Activated CD4-positive, alpha-beta memory T cell treated with anti-CD3 and anti-CD28 coated beads for 36 hours (primary cell): ENCODE results near the gene BOLA3. TPM values are rescaled to one million over a fixed set of nuclear protein-coding genes. Genes with fewer than 3 reads are reported as not detected.
"Not testable (repeated sequence)": the region's sequence is repeated elsewhere in the genome, so short reads cannot be mapped to it uniquely, and the experiment has no call there.

Experiments
- CTCF ChIA-PET: fragments of 350-600 bp; sonication (Branson Sonifier 250); formaldehyde crosslinking; loops from one replicate; lab custom pipeline; 2021; ENCODE audit warnings: antibody characterized with exemption, inconsistent platforms; lab: Charles Lee
- POLR2A ChIA-PET: fragments of 350-600 bp; sonication (Branson Sonifier 250); formaldehyde crosslinking; loops from one replicate; lab custom pipeline; 2021; ENCODE audit warnings: antibody characterized with exemption; lab: Charles Lee
- DNase-seq: peaks from one replicate; pipeline ENCODE4 v3.0.0-alpha.2; 2020
- H3K27ac Mint-ChIP-seq: one replicate; pipeline ENCODE4 v1.8.0; 2021; ENCODE audit warnings: mixed read lengths
- H3K27me3 Mint-ChIP-seq: one replicate; pipeline ENCODE4 v1.8.0; 2021; ENCODE audit warnings: mixed read lengths
- H3K36me3 Mint-ChIP-seq: one replicate; pipeline ENCODE4 v1.8.0; 2021; ENCODE audit warnings: mixed read lengths
- H3K4me1 Mint-ChIP-seq: one replicate; pipeline ENCODE4 v1.8.0; 2021; ENCODE audit warnings: low read depth, mixed read lengths
- H3K4me3 Mint-ChIP-seq: one replicate; pipeline ENCODE4 v1.8.0; 2021; ENCODE audit warnings: mild to moderate bottlenecking, mixed read lengths
- H3K9me3 Mint-ChIP-seq: one replicate; pipeline ENCODE4 v1.8.0; 2021; ENCODE audit warnings: mixed read lengths
- intact Hi-C: fragments of 100-400 bp; cut with micrococcal nuclease; formaldehyde crosslinking; loops from one replicate; pipeline ENCODE4 v1.15.1; 2023
- total RNA-seq, 2 experiments: library from RNA; stranded (reverse); gene quantifications; one replicate each; pipeline ENCODE4 v1.2.3, GENCODE V29; 2021

The BOLA3 gene
- total RNA-seq, 2 experiments from 2014 or later: 97.2 to 99.8 TPM

- peaks cover 25% of the 10 kb centered on the region for H3K9me3 Mint-ChIP-seq
- H3K27me3 Mint-ChIP-seq, POLR2A ChIA-PET, H3K36me3 Mint-ChIP-seq, H3K27ac Mint-ChIP-seq, H3K4me3 Mint-ChIP-seq, DNase-seq, H3K4me1 Mint-ChIP-seq: not testable (repeated sequence)
- CTCF ChIA-PET: interaction anchor here (0.8 to 2.8 kb wide), 5 partner anchors 26 to 385 kb away, joined by 3 to 22 read pairs (median 8); partner anchors contain the start of genes BOLA3 and TPRKB
- intact Hi-C loops: loop anchor here (5.0 kb wide), 1 partner anchor 190 kb away; no protein-coding TSS in a partner anchor
Measured at GRCh38 chr2:74121846-74122245, 25.9 kb downstream of the BOLA3 start.

- ChIA-PET POLR2A (interaction anchor here (0.6 to 1.5 kb wide), 7 partner anchors 22 to 383 kb away, joined by 3 to 9 read pairs (median 4); partner anchors contain the start of genes MOB1A, MTHFD2 and TPRKB), CTCF (interaction anchor here (0.6 to 2.8 kb wide), 21 partner anchors 10 to 383 kb away, joined by 3 to 22 read pairs (median 4); partner anchors contain the start of genes BOLA3, MOB1A, STAMBP and TPRKB)
- peak overlapping the region; percentile 88 for H3K27ac Mint-ChIP-seq
- H3K27me3 Mint-ChIP-seq: no peaks in the 10 kb centered on the region
- peaks cover 9% of the 10 kb centered on the region for H3K36me3 Mint-ChIP-seq
- H3K9me3 Mint-ChIP-seq: peaks cover 25% of the 10 kb centered on the region
- peaks cover 8% of the 10 kb centered on the region for H3K4me1 Mint-ChIP-seq
- peak; percentile 91 for DNase-seq
- intact Hi-C loops: loop anchor here (1.0 to 5.0 kb wide), 3 partner anchors 27 to 188 kb away; partner anchors contain the start of genes BOLA3 and MTHFD2
- peak overlapping the region; percentile 84 for H3K4me3 Mint-ChIP-seq
Measured at GRCh38 chr2:74119912-74120825, 27.5 kb downstream of the BOLA3 start.

GRCh38 chr2:74119339-74119738, 28.4 kb downstream of the BOLA3 start:
- intact Hi-C loops: no loop called here
- Mint-ChIP-seq H3K27ac (no peak overlapping the region), H3K36me3 (peaks cover 9% of the 10 kb centered on the region), H3K4me1 (peaks cover 8% of the 10 kb centered on the region), H3K27me3 (no peaks in the 10 kb centered on the region), H3K4me3 (no peak overlapping the region), H3K9me3 (peaks cover 25% of the 10 kb centered on the region)
- CTCF ChIA-PET: interaction anchor here (2.8 kb wide), 1 partner anchor 28 kb away, joined by 22 read pairs; the partner anchor contains the start of gene BOLA3
- DNase-seq: no peak
- POLR2A ChIA-PET: no interaction called here

- Mint-ChIP-seq H3K4me3 (no peak overlapping the region), H3K36me3 (no peaks in the 10 kb centered on the region), H3K9me3 (no peaks in the 10 kb centered on the region), H3K27me3 (peaks cover 4% of the 10 kb centered on the region), H3K27ac (no peak overlapping the region), H3K4me1 (peaks cover 3% of the 10 kb centered on the region)
- intact Hi-C loops: no loop called here
- POLR2A ChIA-PET: no interaction called here
- DNase-seq: no peak
- CTCF ChIA-PET: interaction anchor here (1.2 kb wide), 1 partner anchor 416 kb away, joined by 4 read pairs; no protein-coding TSS in a partner anchor
Measured at GRCh38 chr2:74111380-74111779, 36.3 kb downstream of the BOLA3 start.

GRCh38 chr2:74110537-74110936, 37.2 kb downstream of the BOLA3 start:
- intact Hi-C loops: no loop called here
- peaks cover 3% of the 10 kb centered on the region for H3K4me1 Mint-ChIP-seq
- H3K27me3 Mint-ChIP-seq: peaks cover 4% of the 10 kb centered on the region
- DNase-seq: no peak
- ChIA-PET POLR2A (no interaction called here), CTCF (interaction anchor here (0.9 kb wide), 1 partner anchor 10 kb away, joined by 4 read pairs; no protein-coding TSS in a partner anchor)
- H3K36me3 Mint-ChIP-seq: no peaks in the 10 kb centered on the region
- H3K9me3 Mint-ChIP-seq: no peaks in the 10 kb centered on the region
- no peak overlapping the region for H3K4me3 Mint-ChIP-seq
- no peak overlapping the region for H3K27ac Mint-ChIP-seq

- H3K36me3 Mint-ChIP-seq: peaks cover 4% of the 10 kb centered on the region
- no peak overlapping the region for H3K27ac Mint-ChIP-seq
- H3K27me3 Mint-ChIP-seq: peaks cover 4% of the 10 kb centered on the region
- no peak for DNase-seq
- ChIA-PET POLR2A (no interaction called here), CTCF (no interaction called here)
- no peak overlapping the region for H3K4me3 Mint-ChIP-seq
- H3K4me1 Mint-ChIP-seq: peaks cover 3% of the 10 kb centered on the region
- intact Hi-C loops: no loop called here
- no peaks in the 10 kb centered on the region for H3K9me3 Mint-ChIP-seq
Measured at GRCh38 chr2:74109551-74109950, 38.2 kb downstream of the BOLA3 start.

- CTCF ChIA-PET: interaction anchor here (1.6 kb wide), 1 partner anchor 72 kb away, joined by 3 read pairs; the partner anchor contains the start of gene MOB1A
- Mint-ChIP-seq H3K27ac (no peak overlapping the region), H3K36me3 (peaks cover 10% of the 10 kb centered on the region), H3K4me1 (peaks cover 3% of the 10 kb centered on the region), H3K27me3 (no peaks in the 10 kb centered on the region), H3K4me3 (no peak overlapping the region), H3K9me3 (no peaks in the 10 kb centered on the region)
- POLR2A ChIA-PET: no interaction called here
- intact Hi-C loops: no loop called here
- DNase-seq: no peak
Measured at GRCh38 chr2:74107071-74107470, 40.6 kb downstream of the BOLA3 start.

GRCh38 chr2:74105413-74105812, 42.3 kb downstream of the BOLA3 start:
- H3K9me3 Mint-ChIP-seq: no peaks in the 10 kb centered on the region
- H3K4me1 Mint-ChIP-seq: peaks cover 3% of the 10 kb centered on the region
- DNase-seq: no peak
- H3K27me3 Mint-ChIP-seq: no peaks in the 10 kb centered on the region
- ChIA-PET CTCF (interaction anchor here (0.9 to 1.3 kb wide), 2 partner anchors 197 to 281 kb away, joined by 4 to 5 read pairs; no protein-coding TSS in a partner anchor), POLR2A (no interaction called here)
- no peak overlapping the region for H3K27ac Mint-ChIP-seq
- H3K4me3 Mint-ChIP-seq: no peak overlapping the region
- intact Hi-C loops: no loop called here
- peaks cover 17% of the 10 kb centered on the region for H3K36me3 Mint-ChIP-seq

- H3K4me1 Mint-ChIP-seq: peaks cover 3% of the 10 kb centered on the region
- no peaks in the 10 kb centered on the region for H3K27me3 Mint-ChIP-seq
- no peak for DNase-seq
- no peak overlapping the region for H3K27ac Mint-ChIP-seq
- no peaks in the 10 kb centered on the region for H3K9me3 Mint-ChIP-seq
- H3K4me3 Mint-ChIP-seq: no peak overlapping the region
- CTCF ChIA-PET: interaction anchor here (0.6 to 1.3 kb wide), 3 partner anchors 33 to 281 kb away, joined by 3 to 5 read pairs (median 4); no protein-coding TSS in a partner anchor
- intact Hi-C loops: no loop called here
- peaks cover 20% of the 10 kb centered on the region for H3K36me3 Mint-ChIP-seq
- POLR2A ChIA-PET: no interaction called here
Measured at GRCh38 chr2:74104839-74105238, 42.9 kb downstream of the BOLA3 start.

- no peak overlapping the region for H3K27ac Mint-ChIP-seq
- H3K36me3 Mint-ChIP-seq: peaks cover 24% of the 10 kb centered on the region
- H3K27me3 Mint-ChIP-seq: no peaks in the 10 kb centered on the region
- CTCF ChIA-PET: interaction anchor here (0.7 kb wide), 1 partner anchor 280 kb away, joined by 3 read pairs; no protein-coding TSS in a partner anchor
- no peaks in the 10 kb centered on the region for H3K4me1 Mint-ChIP-seq
- no peaks in the 10 kb centered on the region for H3K9me3 Mint-ChIP-seq
- H3K4me3 Mint-ChIP-seq: no peak overlapping the region
- DNase-seq: no peak
- intact Hi-C loops: no loop called here
- POLR2A ChIA-PET: no interaction called here
Measured at GRCh38 chr2:74103763-74104162, 43.9 kb downstream of the BOLA3 start.

- DNase-seq: no peak
- Mint-ChIP-seq H3K9me3 (no peaks in the 10 kb centered on the region), H3K36me3 (peaks cover 25% of the 10 kb centered on the region), H3K4me3 (no peak overlapping the region), H3K4me1 (no peaks in the 10 kb centered on the region), H3K27me3 (no peaks in the 10 kb centered on the region), H3K27ac (no peak overlapping the region)
- intact Hi-C loops: no loop called here
- ChIA-PET POLR2A (no interaction called here), CTCF (no interaction called here)
Measured at GRCh38 chr2:74102516-74102915, 45.2 kb downstream of the BOLA3 start.
